ENCODE results near the gene DUSP6. TPM values are rescaled to one million over a fixed set of nuclear protein-coding genes. Genes with fewer than 3 reads are reported as not detected.

The DUSP6 gene
- total RNA-seq, 4 donors from 2014 or later, result 22.9 to 83.4 (median 53.2) TPM

- Histone ChIP-seq H3K9me3 (no peaks in the 10 kb centered on the region), H3K36me3 (no peaks in the 10 kb centered on the region), H3K4me3 (peak overlapping the region; percentile 61 to 71 (median 67)), H3K27ac (peak overlapping the region; percentile 96 to 98 (median 98)), H3K27me3 (no peaks in the 10 kb centered on the region), H3K4me1 (peaks cover 8 to 60% (median 27%) of the 10 kb centered on the region in 4 donors)
- in situ Hi-C loops (cut with MboI; ENCODE audit: low pct_ligation_motif_present in 1 of 4, low pct_unique_long_range_greater_than_20kb in 1 of 4, low sequenced_read_pairs in 3 of 4) (loop anchor here in 1 of 4 donors (10.0 kb wide), 1 partner anchor 104 kb away; no protein-coding TSS in a partner anchor), intact Hi-C loops (cut with DNase I; ENCODE audit: low total_unique reads) (loop anchor here (5.0 to 10.0 kb wide), 3 partner anchors 111 to 299 kb away; partner anchors contain the start of genes GALNT4 and POC1B)
- peak; percentile 12 for TF ChIP-seq POLR2A (IDR thresholded peaks at IDR 0.05)
- TF ChIP-seq EP300 (IDR thresholded peaks at IDR 0.05; ENCODE audit: low read depth), result no peak
- DNase-seq, result peak; percentile 33
- WGBS, 2 donors (ENCODE audit: low coverage in 1 of 2), result 11 to 19% methylated on average over 22 to 47 of the region's 51 CpGs
Observed at GRCh38 chr12:89350630-89351488, 1.4 kb downstream of the DUSP6 start.

GRCh38 chr12:89350260-89350629, 2.1 kb downstream of the DUSP6 start:
- TF ChIP-seq EP300 (IDR thresholded peaks at IDR 0.05; ENCODE audit: low read depth) (no peak), POLR2AphosphoS5 (IDR thresholded peaks at IDR 0.05) (no peak), POLR2A (IDR thresholded peaks at IDR 0.05) (no peak), CTCF (IDR thresholded peaks at IDR 0.05) (no peak)
- H3K9me3 ChIP-seq, result no peaks in the 10 kb centered on the region
- H3K4me3 ChIP-seq, result peak overlapping the region; percentile 61 to 71 (median 67)
- H3K4me1 ChIP-seq, result peaks cover 6 to 60% (median 28%) of the 10 kb centered on the region in 4 donors
- H3K36me3 ChIP-seq, result no peaks in the 10 kb centered on the region
- no peak for DNase-seq
- WGBS, 2 donors (ENCODE audit: low coverage in 1 of 2), result 63 to 87% methylated on average over 6 to 7 of the region's 7 CpGs
- peak overlapping the region; percentile 96 to 98 (median 98) for H3K27ac ChIP-seq
- H3K27me3 ChIP-seq, result no peaks in the 10 kb centered on the region
- in situ Hi-C loops (cut with MboI; ENCODE audit: low pct_ligation_motif_present in 1 of 4, low pct_unique_long_range_greater_than_20kb in 1 of 4, low sequenced_read_pairs in 3 of 4), result loop anchor here in 1 of 4 donors (10.0 kb wide), 1 partner anchor 105 kb away; no protein-coding TSS in a partner anchor
- intact Hi-C loops (cut with DNase I; ENCODE audit: low total_unique reads), result loop anchor here (5.0 to 10.0 kb wide), 3 partner anchors 112 to 298 kb away; partner anchors contain the start of genes GALNT4 and POC1B

GRCh38 chr12:89349814-89350213, 2.5 kb downstream of the DUSP6 start:
- H3K9me3 ChIP-seq, result no peaks in the 10 kb centered on the region
- in situ Hi-C loops (cut with MboI; ENCODE audit: low pct_ligation_motif_present in 1 of 4, low pct_unique_long_range_greater_than_20kb in 1 of 4, low sequenced_read_pairs in 3 of 4), result loop anchor here in 1 of 4 donors (10.0 kb wide), 1 partner anchor 105 kb away; no protein-coding TSS in a partner anchor
- 47 to 70% methylated on average over 6 of the region's 6 CpGs for WGBS, 2 donors (ENCODE audit: low coverage in 1 of 2)
- peaks cover 2 to 60% (median 23%) of the 10 kb centered on the region in 4 donors for H3K4me1 ChIP-seq
- H3K4me3 ChIP-seq, result peak overlapping the region in 3 of 4 donors; percentile 61 to 71 (median 67)
- no peaks in the 10 kb centered on the region for H3K27me3 ChIP-seq
- peak overlapping the region; percentile 96 to 98 (median 98) for H3K27ac ChIP-seq
- TF ChIP-seq POLR2A (IDR thresholded peaks at IDR 0.05) (peak; percentile 42), CTCF (IDR thresholded peaks at IDR 0.05) (no peak), EP300 (IDR thresholded peaks at IDR 0.05; ENCODE audit: low read depth) (no peak), POLR2AphosphoS5 (IDR thresholded peaks at IDR 0.05) (peak; percentile 36 to 69 (median 44))
- peak; percentile 36 for DNase-seq
- intact Hi-C loops (cut with DNase I; ENCODE audit: low total_unique reads), result loop anchor here (5.0 to 10.0 kb wide), 3 partner anchors 112 to 298 kb away; partner anchors contain the start of genes GALNT4 and POC1B
- H3K36me3 ChIP-seq, result no peaks in the 10 kb centered on the region

- TF ChIP-seq POLR2A (IDR thresholded peaks at IDR 0.05), result no peak
- no peak for TF ChIP-seq POLR2AphosphoS5 (IDR thresholded peaks at IDR 0.05)
- no peak for TF ChIP-seq CTCF (IDR thresholded peaks at IDR 0.05)
- Histone ChIP-seq H3K27me3 (no peaks in the 10 kb centered on the region), H3K36me3 (no peaks in the 10 kb centered on the region), H3K27ac (peak overlapping the region; percentile 96 to 98 (median 98)), H3K4me3 (peak overlapping the region in 2 of 4 donors; percentile 67 to 71), H3K9me3 (no peaks in the 10 kb centered on the region), H3K4me1 (peaks cover 0 to 57% (median 20%) of the 10 kb centered on the region in 4 donors)
- in situ Hi-C loops (cut with MboI; ENCODE audit: low pct_ligation_motif_present in 1 of 4, low pct_unique_long_range_greater_than_20kb in 1 of 4, low sequenced_read_pairs in 3 of 4) (no loop called here), intact Hi-C loops (cut with DNase I; ENCODE audit: low total_unique reads) (no loop called here)
- WGBS, 2 donors (ENCODE audit: low coverage in 1 of 2), result 70 to 76% methylated on average over 4 to 10 of the region's 10 CpGs
- DNase-seq, result no peak
Observed at GRCh38 chr12:89348894-89349699, 3.2 kb downstream of the DUSP6 start.

Data from transverse colon (tissue), 4 donors.